Left ventricle myocardium inferior (tissue), 1 donor: ENCODE results near the gene POLH. TPM values are rescaled to one million over a fixed set of nuclear protein-coding genes. Genes with fewer than 3 reads are reported as not detected.

ENCODE experiments used
- DNase-seq: peaks from one replicate; pipeline ENCODE4 v3.0.0-alpha.2; 2020
- H3K27ac ChIP-seq: fragments of 200-600 bp; replicated peaks from 2 replicates; pipeline ENCODE4 v1.8.0; 2021
- H3K27me3 ChIP-seq: fragments of 200-600 bp; 2 replicates; pipeline ENCODE4 v1.8.0; 2021; ENCODE audit warnings: low read depth
- H3K36me3 ChIP-seq: fragments of 200-600 bp; 2 replicates; pipeline ENCODE4 v1.8.0; 2021
- H3K4me1 ChIP-seq: fragments of 200-600 bp; 2 replicates; pipeline ENCODE4 v1.8.0; 2021
- H3K4me3 ChIP-seq: fragments of 200-600 bp; 2 replicates; pipeline ENCODE4 v1.8.0; 2021; ENCODE audit warnings: mild to moderate bottlenecking, moderate library complexity
- H3K9me3 ChIP-seq: fragments of 200-600 bp; replicated peaks from 2 replicates; pipeline ENCODE4 v1.8.0; 2021
- CTCF ChIP-seq: fragments of 200-600 bp; IDR thresholded peaks from 2 replicates; pipeline ENCODE4 v1.8.0; 2021; ENCODE audit warnings: antibody characterized with exemption, mild to moderate bottlenecking, borderline replicate concordance
- intact Hi-C: fragments of 100-400 bp; cut with micrococcal nuclease; formaldehyde crosslinking; loops from one replicate; pipeline ENCODE4 v1.11.0; 2022
- total RNA-seq: library from RNA; stranded (reverse); fragmentation: NEBNext Ultra II Directional; extraction: Animal tissue kit (Norgen Biotek cat#: 25700); gene quantifications from one replicate; pipeline ENCODE4 v1.2.1, GENCODE V29; 2021
- donor health status: DM: no; HTN: yes; CAD: no; lungs with severe emphysema.

The POLH gene
- total RNA-seq, 1 donor from 2014 or later = 7.9 TPM

DNA sequence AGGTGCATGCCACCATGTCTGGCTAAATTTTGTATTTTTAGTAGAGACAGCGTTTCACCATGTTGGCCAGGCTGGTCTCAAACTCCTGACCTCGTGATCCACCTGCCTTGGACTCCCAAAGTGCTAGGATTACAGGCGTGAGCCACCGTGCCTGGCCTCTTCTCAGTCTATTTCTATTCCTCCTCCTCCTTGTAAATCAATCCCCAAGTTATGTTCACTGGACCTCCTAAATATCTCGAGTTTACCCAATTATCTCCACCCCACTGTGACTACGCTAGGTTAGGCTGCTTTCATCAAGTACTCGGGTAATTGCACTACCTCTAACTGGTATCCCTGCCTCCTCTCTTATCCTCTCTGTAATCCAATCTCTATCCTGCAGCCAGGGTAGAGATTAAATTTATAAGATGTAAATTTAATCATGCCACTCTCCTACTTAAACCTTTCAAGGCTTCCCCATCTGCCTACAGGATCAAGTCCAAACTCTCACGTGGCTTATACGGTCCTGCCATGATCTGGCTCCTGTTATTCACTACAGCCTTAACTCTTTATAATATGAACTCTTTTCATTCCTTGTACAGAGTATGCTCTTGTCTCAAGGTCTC is 58.8 kb downstream of the POLH start:
- intact Hi-C loops = no loop called here
- H3K9me3 ChIP-seq = no peaks in the 10 kb centered on the region
- H3K27me3 ChIP-seq = no peaks in the 10 kb centered on the region
- no peak for DNase-seq
- H3K4me3 ChIP-seq = no peak overlapping the region
- no peak for TF ChIP-seq CTCF
- peaks cover 61% of the 10 kb centered on the region for H3K4me1 ChIP-seq
- peaks cover 29% of the 10 kb centered on the region for H3K36me3 ChIP-seq
- H3K27ac ChIP-seq = peak overlapping the region; percentile 93

DNA sequence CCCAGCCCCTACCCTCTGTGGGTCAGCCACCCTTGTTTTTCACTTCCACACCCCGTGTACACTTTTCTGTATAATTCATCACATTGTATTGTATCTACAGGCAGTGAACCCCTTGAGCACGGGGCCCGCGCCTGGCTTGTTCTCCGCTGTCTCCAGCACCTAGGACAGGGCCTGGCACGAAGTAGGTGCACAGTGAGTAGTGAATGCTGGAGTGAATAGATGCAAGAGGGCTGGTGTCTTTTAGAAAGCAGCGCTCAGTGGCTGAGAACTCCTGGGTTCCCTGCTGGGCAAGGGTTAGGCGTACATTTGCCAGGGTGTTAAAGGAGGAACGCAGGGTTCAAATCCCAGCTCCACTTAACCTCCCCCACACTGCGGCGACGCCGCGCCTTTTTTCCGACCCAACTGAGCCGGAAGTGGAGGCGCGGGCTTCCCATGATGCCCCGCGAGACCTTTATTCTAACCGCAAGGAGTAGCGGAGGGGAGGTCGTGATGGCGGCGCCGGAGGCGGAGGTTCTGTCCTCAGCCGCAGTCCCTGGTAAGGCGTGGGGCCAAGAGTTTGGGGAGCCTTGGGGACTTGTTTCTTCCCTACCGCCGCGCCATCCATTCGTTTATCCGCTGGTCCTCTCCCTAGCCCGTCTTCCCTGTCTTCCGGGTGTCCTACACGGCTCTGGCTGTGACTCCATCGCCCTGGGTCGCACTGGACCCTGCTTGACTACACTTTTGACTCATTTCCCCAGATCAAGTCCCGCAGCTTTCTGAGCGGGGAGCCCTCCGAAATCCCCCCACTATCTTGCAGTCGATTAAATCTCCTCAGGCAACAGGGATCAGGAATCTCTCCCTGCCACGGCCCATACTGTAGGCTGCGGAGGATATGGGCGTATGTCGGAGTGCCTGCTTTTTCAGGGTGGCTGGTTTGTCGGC is 59.7 kb downstream of the POLH start, which contains the start of gene MAD2L1BP:
Gene MAD2L1BP, plus strand, starts transcription at position 454 of the 921 bp plus-strand sequence. Its CDS starts 36 bp downstream, at position 490.
- DNase-seq = peak; percentile 86
- no peak for TF ChIP-seq CTCF
- Histone ChIP-seq H3K9me3 (no peaks in the 10 kb centered on the region), H3K27ac (peak within 1 kb of the TSS; percentile 93), H3K27me3 (no peaks in the 10 kb centered on the region), H3K4me3 (peak within 1 kb of the TSS; percentile 82), H3K36me3 (peaks cover 37% of the 10 kb centered on the region), H3K4me1 (peaks cover 61% of the 10 kb centered on the region)
- intact Hi-C loops = no loop called here

- H3K27me3 ChIP-seq = no peaks in the 10 kb centered on the region
- DNase-seq = no peak
- peak overlapping the region; percentile 82 for H3K4me3 ChIP-seq
- H3K36me3 ChIP-seq = peaks cover 43% of the 10 kb centered on the region
- intact Hi-C loops = no loop called here
- H3K9me3 ChIP-seq = no peaks in the 10 kb centered on the region
- peak overlapping the region; percentile 93 for H3K27ac ChIP-seq
- no peak for TF ChIP-seq CTCF
- peaks cover 61% of the 10 kb centered on the region for H3K4me1 ChIP-seq
Measured at GRCh38 chr6:43636308-43636659, 60.3 kb downstream of the POLH start.

DNA sequence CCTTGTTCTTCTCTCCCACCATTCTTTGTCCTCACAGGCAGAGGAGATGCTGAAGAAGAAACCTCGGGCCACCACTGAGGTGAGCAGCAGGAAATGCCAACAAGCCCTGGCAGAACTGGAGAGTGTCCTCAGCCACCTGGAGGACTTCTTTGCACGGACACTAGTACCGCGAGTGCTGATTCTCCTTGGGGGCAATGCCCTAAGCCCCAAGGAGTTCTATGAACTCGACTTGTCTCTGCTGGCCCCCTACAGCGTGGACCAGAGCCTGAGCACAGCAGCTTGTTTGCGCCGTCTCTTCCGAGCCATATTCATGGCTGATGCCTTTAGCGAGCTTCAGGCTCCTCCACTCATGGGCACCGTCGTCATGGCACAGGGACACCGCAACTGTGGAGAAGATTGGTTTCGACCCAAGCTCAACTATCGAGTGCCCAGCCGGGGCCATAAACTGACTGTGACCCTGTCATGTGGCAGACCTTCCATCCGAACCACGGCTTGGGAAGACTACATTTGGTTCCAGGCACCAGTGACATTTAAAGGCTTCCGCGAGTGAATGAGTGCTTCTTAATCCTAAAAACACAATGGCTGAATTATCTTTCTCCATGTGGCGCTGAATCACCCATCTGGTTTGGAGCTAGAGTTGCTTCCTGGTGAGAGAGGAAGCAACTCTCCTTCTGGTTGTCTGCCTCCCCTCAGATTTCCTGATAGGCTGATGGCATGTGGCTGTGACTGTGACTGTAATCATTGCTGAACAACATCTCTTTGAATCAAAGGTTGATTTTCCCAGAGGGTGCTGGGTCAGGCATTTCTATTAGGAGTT is 64.2 kb downstream of the POLH start:
- intact Hi-C loops = no loop called here
- peaks cover 67% of the 10 kb centered on the region for H3K4me1 ChIP-seq
- no peak for DNase-seq
- no peak overlapping the region for H3K4me3 ChIP-seq
- TF ChIP-seq CTCF = no peak
- H3K27me3 ChIP-seq = no peaks in the 10 kb centered on the region
- no peak overlapping the region for H3K27ac ChIP-seq
- H3K9me3 ChIP-seq = no peaks in the 10 kb centered on the region
- peaks cover 57% of the 10 kb centered on the region for H3K36me3 ChIP-seq

- peak; percentile 75 for DNase-seq
- Histone ChIP-seq H3K4me3 (peak within 1 kb of the TSS; percentile 67), H3K4me1 (peaks cover 28% of the 10 kb centered on the region), H3K36me3 (peaks cover 25% of the 10 kb centered on the region), H3K9me3 (no peaks in the 10 kb centered on the region), H3K27ac (peak within 1 kb of the TSS; percentile 65), H3K27me3 (no peaks in the 10 kb centered on the region)
- no peak for TF ChIP-seq CTCF
- intact Hi-C loops = no loop called here
Measured at GRCh38 chr6:43644940-43645612, 69.1 kb downstream of the POLH start, which contains the start of gene RSPH9. Gene RSPH9, plus strand, starts transcription at chr6:43645036. Its CDS starts 63 bp downstream, at chr6:43645099.
